PC-3 (cell line): Measurements from ENCODE around the gene PRPF40B.

Experiments
- EZH2phosphoT487 ChIP-seq: fragments of 300-600 bp; sonication (generic); IDR thresholded peaks from 2 replicates; pipeline ENCODE4 v1.6.1; 2018; ENCODE audit warnings: mild to moderate bottlenecking, antibody characterized with exemption, low read length, borderline replicate concordance
- TF ChIP-seq, protein P1 (sequence below): fragments of 300-600 bp; sonication (generic); conservative IDR thresholded peaks from 2 replicates; pipeline ENCODE4 v1.5.1; 2017; ENCODE audit warnings: antibody characterized with exemption, low read depth, mild to moderate bottlenecking, low read length

DNA sequence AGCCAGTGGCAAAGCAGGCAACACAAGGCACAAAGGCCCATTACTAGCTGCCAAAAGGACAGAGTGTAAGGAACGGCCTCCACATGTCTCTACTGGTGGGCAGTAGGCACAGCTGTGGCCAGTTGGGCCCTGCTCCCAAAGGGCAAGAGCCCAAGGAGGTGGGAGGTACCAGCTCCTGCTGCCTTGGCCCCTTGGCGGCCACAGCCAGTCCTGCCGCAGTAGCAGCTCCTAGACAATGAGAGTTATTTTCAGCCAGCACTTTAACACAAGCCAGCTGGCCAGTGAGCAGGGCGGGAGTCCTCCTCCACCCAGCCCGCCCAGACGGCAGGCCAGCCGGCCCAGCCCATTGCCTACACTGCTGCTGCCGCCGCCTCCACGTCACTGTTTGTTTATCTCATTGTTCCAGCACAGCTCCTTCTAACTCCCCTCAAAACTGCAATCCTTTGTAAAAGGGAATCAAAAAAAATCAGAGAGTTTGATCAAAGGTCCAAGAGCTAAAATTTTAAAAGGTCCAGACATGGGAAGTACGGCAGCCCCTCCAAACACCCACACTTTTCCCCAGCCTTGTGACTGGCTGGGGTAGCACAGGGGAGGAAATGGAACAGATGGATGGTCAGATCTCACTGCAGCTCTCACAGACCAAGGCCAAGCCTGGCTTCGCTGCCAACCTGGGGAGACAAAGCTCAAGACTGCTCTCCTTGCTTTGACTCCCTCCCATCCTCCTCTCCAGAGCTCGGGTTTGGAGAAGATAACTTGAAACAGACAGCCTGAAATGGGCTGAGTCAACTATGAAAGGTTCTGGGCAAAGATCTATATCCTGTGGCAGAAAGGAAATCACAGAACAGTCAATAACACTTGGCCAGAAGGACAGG is 50.3 kb downstream of the PRPF40B start:
- TF ChIP-seq, protein P1, sequence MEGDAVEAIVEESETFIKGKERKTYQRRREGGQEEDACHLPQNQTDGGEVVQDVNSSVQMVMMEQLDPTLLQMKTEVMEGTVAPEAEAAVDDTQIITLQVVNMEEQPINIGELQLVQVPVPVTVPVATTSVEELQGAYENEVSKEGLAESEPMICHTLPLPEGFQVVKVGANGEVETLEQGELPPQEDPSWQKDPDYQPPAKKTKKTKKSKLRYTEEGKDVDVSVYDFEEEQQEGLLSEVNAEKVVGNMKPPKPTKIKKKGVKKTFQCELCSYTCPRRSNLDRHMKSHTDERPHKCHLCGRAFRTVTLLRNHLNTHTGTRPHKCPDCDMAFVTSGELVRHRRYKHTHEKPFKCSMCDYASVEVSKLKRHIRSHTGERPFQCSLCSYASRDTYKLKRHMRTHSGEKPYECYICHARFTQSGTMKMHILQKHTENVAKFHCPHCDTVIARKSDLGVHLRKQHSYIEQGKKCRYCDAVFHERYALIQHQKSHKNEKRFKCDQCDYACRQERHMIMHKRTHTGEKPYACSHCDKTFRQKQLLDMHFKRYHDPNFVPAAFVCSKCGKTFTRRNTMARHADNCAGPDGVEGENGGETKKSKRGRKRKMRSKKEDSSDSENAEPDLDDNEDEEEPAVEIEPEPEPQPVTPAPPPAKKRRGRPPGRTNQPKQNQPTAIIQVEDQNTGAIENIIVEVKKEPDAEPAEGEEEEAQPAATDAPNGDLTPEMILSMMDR, result no peak
- TF ChIP-seq EZH2phosphoT487, result no peak
